ENCODE data around the gene NPIPA8.
"Not testable (repeated sequence)": the region's sequence is repeated elsewhere in the genome, so short reads cannot be mapped to it uniquely, and the experiment has no call there.

- not testable (repeated sequence) for TF ChIP-seq CTCF, POLR2A (IDR thresholded peaks at IDR 0.05)
Observed at GRCh38 chr16:18297714-18298113, 38.8 kb downstream of the NPIPA8 start.
